CD8-positive, alpha-beta memory T cell (primary cell): Measurements from ENCODE around the gene ADTRP. TPM values are rescaled to one million over a fixed set of nuclear protein-coding genes. Genes with fewer than 3 reads are reported as not detected.
"Not testable (repeated sequence)": the region's sequence is repeated elsewhere in the genome, so short reads cannot be mapped to it uniquely, and the experiment has no call there.

Experiments used
- CTCF ChIA-PET: fragments of 350-600 bp; sonication (Branson Sonifier 250); formaldehyde crosslinking; loops from one replicate; lab custom pipeline; 2021; ENCODE audit warnings: antibody characterized with exemption; lab: Charles Lee
- POLR2A ChIA-PET: fragments of 350-600 bp; sonication (Branson Sonifier 250); formaldehyde crosslinking; loops from one replicate; lab custom pipeline; 2021; ENCODE audit warnings: antibody characterized with exemption; lab: Charles Lee
- DNase-seq, 5 donors: peaks; one replicate each; pipeline versions ENCODE4 v3.0.0 to v3.0.0-alpha.2; 2020 to 2022; ENCODE audit warnings: mixed read lengths in 1 of 5
- H3K27ac ChIP-seq: one replicate; pipeline ENCODE4 v1.7.0; 2013; ENCODE audit warnings: low read depth, mild to moderate bottlenecking, low read length, moderate library complexity
- H3K27me3 ChIP-seq: 2 replicates; pipeline ENCODE4 v1.7.0; 2013; ENCODE audit warnings: low read length, mild to moderate bottlenecking; ENCODE audit not compliant: insufficient read depth, poor library complexity, severe bottlenecking
- H3K36me3 ChIP-seq: 2 replicates; pipeline ENCODE4 v1.7.0; 2013; ENCODE audit warnings: mild to moderate bottlenecking, low read length, moderate library complexity; ENCODE audit not compliant: insufficient read depth
- H3K4me1 ChIP-seq: 2 replicates; pipeline ENCODE4 v1.7.0; 2013; ENCODE audit warnings: mild to moderate bottlenecking, low read length, moderate library complexity; ENCODE audit not compliant: insufficient read depth
- H3K4me3 ChIP-seq: 2 replicates; pipeline ENCODE4 v1.7.0; 2013; ENCODE audit warnings: mild to moderate bottlenecking, low read length
- H3K9me3 ChIP-seq: 2 replicates; pipeline ENCODE4 v1.7.0; 2013; ENCODE audit warnings: mild to moderate bottlenecking, low read length
- H3K27ac Mint-ChIP-seq, 8 donors: one replicate each; pipeline ENCODE4 v1.8.0; 2020 to 2021; ENCODE audit warnings: mixed read lengths in 8 of 8, mild to moderate bottlenecking in 6 of 8, inconsistent platforms in 3 of 8, moderate library complexity in 3 of 8
- H3K27me3 Mint-ChIP-seq, 2 donors: one replicate each; pipeline ENCODE4 v1.8.0; 2020 to 2021; ENCODE audit warnings: mixed read lengths in 2 of 2, mild to moderate bottlenecking in 1 of 2, moderate library complexity in 1 of 2
- H3K36me3 Mint-ChIP-seq, 3 donors: one replicate each; pipeline ENCODE4 v1.8.0; 2020 to 2021; ENCODE audit warnings: mixed read lengths in 3 of 3, inconsistent platforms in 1 of 3, mild to moderate bottlenecking in 1 of 3
- H3K4me1 Mint-ChIP-seq, 3 donors: one replicate each; pipeline ENCODE4 v1.8.0; 2020 to 2021; ENCODE audit warnings: mixed read lengths in 3 of 3, inconsistent platforms in 1 of 3, mild to moderate bottlenecking in 1 of 3
- H3K4me3 Mint-ChIP-seq, 7 donors: one replicate each; pipeline ENCODE4 v1.8.0; 2020 to 2021; ENCODE audit warnings: mixed read lengths in 7 of 7, mild to moderate bottlenecking in 6 of 7, moderate library complexity in 4 of 7, inconsistent platforms in 2 of 7
- H3K9me3 Mint-ChIP-seq, 5 donors: one replicate each; pipeline ENCODE4 v1.8.0; 2020 to 2022; ENCODE audit warnings: mixed read lengths in 5 of 5, mild to moderate bottlenecking in 3 of 5, moderate library complexity in 2 of 5, inconsistent platforms in 1 of 5
- polyA plus RNA-seq: library from polyadenylated mRNA; unstranded; fragments of 300-500 nt; fragmentation: Illumina TruSeq; gene quantifications from one replicate; pipeline ENCODE4 v1.2.3, GENCODE V29; 2021
- total RNA-seq, 2 experiments: library from RNA; stranded (reverse); gene quantifications; one replicate each; pipeline ENCODE4 v1.2.3, GENCODE V29; 2021

The ADTRP gene
- total and polyA plus RNA-seq, 3 experiments from 2014 or later = 3.2 to 3.9 TPM; not detected in 1

- Histone ChIP-seq H3K36me3 (no peaks in the 10 kb centered on the region), H3K4me3 (no peak overlapping the region), H3K27me3 (no peaks in the 10 kb centered on the region), H3K4me1 (no peaks in the 10 kb centered on the region), H3K9me3 (no peaks in the 10 kb centered on the region), H3K27ac (no peak overlapping the region)
- Mint-ChIP-seq H3K4me1 (no peaks in the 10 kb centered on the region), H3K4me3 (no peak overlapping the region), H3K27me3 (peaks cover 10 to 20% of the 10 kb centered on the region in 2 donors), H3K9me3 (peaks cover 5 to 9% (median 6%) of the 10 kb centered on the region in 5 donors), H3K36me3 (peaks cover 0 to 4% (median 2%) of the 10 kb centered on the region in 3 donors), H3K27ac (no peak overlapping the region)
- CTCF ChIA-PET = no interaction called here
- no peak for DNase-seq
- POLR2A ChIA-PET = no interaction called here
Measured at GRCh38 chr6:11684901-11685480, 93.6 kb downstream of the ADTRP start.

GRCh38 chr6:11683871-11684270 is 94.7 kb downstream of the ADTRP start:
- H3K4me1 ChIP-seq = no peaks in the 10 kb centered on the region
- no peak overlapping the region for H3K4me3 ChIP-seq
- H3K27ac Mint-ChIP-seq = no peak overlapping the region
- H3K27me3 Mint-ChIP-seq = peaks cover 8 to 15% of the 10 kb centered on the region in 2 donors
- no peak overlapping the region for H3K4me3 Mint-ChIP-seq
- ChIA-PET CTCF (no interaction called here), POLR2A (no interaction called here)
- no peaks in the 10 kb centered on the region for H3K27me3 ChIP-seq
- H3K9me3 ChIP-seq = no peaks in the 10 kb centered on the region
- no peak for DNase-seq
- no peaks in the 10 kb centered on the region for H3K4me1 Mint-ChIP-seq
- H3K36me3 ChIP-seq = no peaks in the 10 kb centered on the region
- H3K9me3 Mint-ChIP-seq = peaks cover 5 to 9% (median 8%) of the 10 kb centered on the region in 5 donors
- H3K27ac ChIP-seq = no peak overlapping the region
- H3K36me3 Mint-ChIP-seq = peaks cover 0 to 4% (median 2%) of the 10 kb centered on the region in 3 donors

- Mint-ChIP-seq H3K4me1 (no peaks in the 10 kb centered on the region), H3K4me3 (no peak overlapping the region), H3K36me3 (peaks cover 0 to 4% (median 2%) of the 10 kb centered on the region in 3 donors), H3K27ac (no peak overlapping the region), H3K27me3 (peaks cover 8 to 15% of the 10 kb centered on the region in 2 donors), H3K9me3 (peaks cover 5 to 9% (median 8%) of the 10 kb centered on the region in 5 donors)
- H3K4me1 ChIP-seq = no peaks in the 10 kb centered on the region
- no peak overlapping the region for H3K27ac ChIP-seq
- no peak overlapping the region for H3K4me3 ChIP-seq
- H3K9me3 ChIP-seq = no peaks in the 10 kb centered on the region
- H3K27me3 ChIP-seq = no peaks in the 10 kb centered on the region
- DNase-seq = no peak
- CTCF ChIA-PET = no interaction called here
- POLR2A ChIA-PET = no interaction called here
- no peaks in the 10 kb centered on the region for H3K36me3 ChIP-seq
Measured at GRCh38 chr6:11682561-11682975, 96.0 kb downstream of the ADTRP start.

- no peaks in the 10 kb centered on the region for H3K27me3 ChIP-seq
- Mint-ChIP-seq H3K4me1 (no peaks in the 10 kb centered on the region), H3K27me3 (peaks cover 6 to 15% of the 10 kb centered on the region in 2 donors), H3K9me3 (peaks cover 5 to 9% (median 8%) of the 10 kb centered on the region in 5 donors), H3K4me3 (no peak overlapping the region), H3K27ac (no peak overlapping the region), H3K36me3 (peaks cover 0 to 4% (median 2%) of the 10 kb centered on the region in 3 donors)
- ChIA-PET CTCF (no interaction called here), POLR2A (no interaction called here)
- no peaks in the 10 kb centered on the region for H3K9me3 ChIP-seq
- H3K36me3 ChIP-seq = no peaks in the 10 kb centered on the region
- no peak overlapping the region for H3K27ac ChIP-seq
- H3K4me1 ChIP-seq = no peaks in the 10 kb centered on the region
- no peak for DNase-seq
- H3K4me3 ChIP-seq = no peak overlapping the region
Measured at GRCh38 chr6:11681770-11682169, 96.8 kb downstream of the ADTRP start.

- H3K36me3 ChIP-seq = no peaks in the 10 kb centered on the region
- POLR2A ChIA-PET = no interaction called here
- Mint-ChIP-seq H3K4me1 (no peaks in the 10 kb centered on the region), H3K36me3 (peaks cover 0 to 4% (median 2%) of the 10 kb centered on the region in 3 donors), H3K9me3 (peaks cover 5 to 9% (median 8%) of the 10 kb centered on the region in 5 donors), H3K27ac (no peak overlapping the region), H3K27me3 (peaks cover 3 to 14% of the 10 kb centered on the region in 2 donors), H3K4me3 (no peak overlapping the region)
- no peak overlapping the region for H3K4me3 ChIP-seq
- DNase-seq = no peak
- H3K9me3 ChIP-seq = no peaks in the 10 kb centered on the region
- CTCF ChIA-PET = no interaction called here
- H3K4me1 ChIP-seq = no peaks in the 10 kb centered on the region
- H3K27ac ChIP-seq = no peak overlapping the region
- no peaks in the 10 kb centered on the region for H3K27me3 ChIP-seq
Measured at GRCh38 chr6:11681357-11681756, 97.2 kb downstream of the ADTRP start.

- H3K36me3 Mint-ChIP-seq, H3K4me3 ChIP-seq, H3K4me3 Mint-ChIP-seq, H3K9me3 ChIP-seq, H3K9me3 Mint-ChIP-seq, H3K27ac Mint-ChIP-seq, CTCF ChIA-PET, POLR2A ChIA-PET, H3K27me3 ChIP-seq, H3K4me1 ChIP-seq, H3K4me1 Mint-ChIP-seq, DNase-seq, H3K36me3 ChIP-seq, H3K27ac ChIP-seq: not testable (repeated sequence)
- H3K27me3 Mint-ChIP-seq = peaks cover 3 to 14% of the 10 kb centered on the region in 2 donors
Measured at GRCh38 chr6:11680479-11680878, 98.1 kb downstream of the ADTRP start.

- no peak overlapping the region for H3K27ac ChIP-seq
- ChIA-PET CTCF (no interaction called here), POLR2A (no interaction called here)
- H3K27me3 Mint-ChIP-seq = peaks cover 3 to 22% of the 10 kb centered on the region in 2 donors
- no peaks in the 10 kb centered on the region for H3K9me3 ChIP-seq
- H3K27ac Mint-ChIP-seq = no peak overlapping the region
- no peak for DNase-seq
- H3K4me1 ChIP-seq = no peaks in the 10 kb centered on the region
- H3K4me3 ChIP-seq = no peak overlapping the region
- H3K4me1 Mint-ChIP-seq = no peaks in the 10 kb centered on the region
- H3K9me3 Mint-ChIP-seq = peaks cover 5 to 9% (median 8%) of the 10 kb centered on the region in 5 donors
- H3K36me3 ChIP-seq = no peaks in the 10 kb centered on the region
- no peaks in the 10 kb centered on the region for H3K27me3 ChIP-seq
- H3K36me3 Mint-ChIP-seq = peaks cover 0 to 4% (median 2%) of the 10 kb centered on the region in 3 donors
- no peak overlapping the region for H3K4me3 Mint-ChIP-seq
Measured at GRCh38 chr6:11679099-11679498, 99.5 kb downstream of the ADTRP start.

GRCh38 chr6:11675601-11676000 is 103.0 kb downstream of the ADTRP start:
- ChIA-PET CTCF (no interaction called here), POLR2A (no interaction called here)
- Mint-ChIP-seq H3K4me1 (no peaks in the 10 kb centered on the region), H3K36me3 (no peaks in the 10 kb centered on the region), H3K27ac (no peak overlapping the region), H3K27me3 (peaks cover 3 to 15% of the 10 kb centered on the region in 2 donors), H3K9me3 (peaks cover 0 to 8% (median 5%) of the 10 kb centered on the region in 5 donors), H3K4me3 (no peak overlapping the region)
- Histone ChIP-seq H3K27ac (no peak overlapping the region), H3K4me1 (no peaks in the 10 kb centered on the region), H3K4me3 (no peak overlapping the region), H3K9me3 (no peaks in the 10 kb centered on the region), H3K27me3 (no peaks in the 10 kb centered on the region), H3K36me3 (no peaks in the 10 kb centered on the region)
- no peak for DNase-seq
